Glutamatergic neuron (in vitro differentiated cells): Measurements from ENCODE around the gene DHRS7C. TPM values are rescaled to one million over a fixed set of nuclear protein-coding genes. Genes with fewer than 3 reads are reported as not detected.
A peak's percentile ranks its signal among the peaks of the same experiment; 100 is the strongest.

Experiments used
- DNase-seq: peaks from one replicate; pipeline ENCODE4 v3.0.0; 2022
- H3K27ac Mint-ChIP-seq: one replicate; pipeline ENCODE4 v1.8.0; 2020; ENCODE audit warnings: mild to moderate bottlenecking, mixed read lengths, inconsistent platforms; ENCODE audit not compliant: unreplicated experiment
- H3K27me3 Mint-ChIP-seq: one replicate; pipeline ENCODE4 v1.8.0; 2020; ENCODE audit warnings: mild to moderate bottlenecking, moderate library complexity, mixed read lengths, inconsistent platforms; ENCODE audit not compliant: unreplicated experiment
- H3K36me3 Mint-ChIP-seq: one replicate; pipeline ENCODE4 v1.8.0; 2020; ENCODE audit warnings: mild to moderate bottlenecking, mixed read lengths, inconsistent platforms; ENCODE audit not compliant: unreplicated experiment
- H3K4me1 Mint-ChIP-seq: one replicate; pipeline ENCODE4 v1.8.0; 2020; ENCODE audit warnings: mild to moderate bottlenecking, low read depth, mixed read lengths, inconsistent platforms; ENCODE audit not compliant: unreplicated experiment
- H3K4me3 Mint-ChIP-seq: one replicate; pipeline ENCODE4 v1.8.0; 2020; ENCODE audit warnings: mild to moderate bottlenecking, mixed read lengths, inconsistent platforms; ENCODE audit not compliant: unreplicated experiment
- H3K9me3 Mint-ChIP-seq: one replicate; pipeline ENCODE4 v1.8.0; 2020; ENCODE audit warnings: mild to moderate bottlenecking, moderate library complexity, mixed read lengths, inconsistent platforms; ENCODE audit not compliant: unreplicated experiment
- CTCF ChIP-seq: fragments of 200-600 bp; sonication (generic); IDR thresholded peaks from one replicate; pipeline ENCODE4 v1.5.0; 2021; ENCODE audit not compliant: partially characterized antibody, unreplicated experiment
- long read RNA-seq: library from polyadenylated mRNA; unstranded; transcript quantifications from one replicate; pipeline ENCODE4 v2.0.0, GENCODE V29; 2020; ENCODE audit not compliant: unreplicated experiment
- total RNA-seq: library from RNA; stranded (reverse); fragmentation: NEBNext Ultra II Directional; extraction: Animal tissue kit (Norgen Biotek cat#: 25700); gene quantifications from one replicate; pipeline ENCODE4 v1.2.1, GENCODE V29; 2021; ENCODE audit not compliant: unreplicated experiment

DHRS7C gene
- not detected for total RNA-seq
- long read RNA-seq: 0 reads

- TF ChIP-seq CTCF: no peak
- Mint-ChIP-seq H3K27ac (peak within 1 kb of the TSS; percentile 28), H3K4me1 (peaks cover 5% of the 10 kb centered on the region), H3K27me3 (peaks cover 1% of the 10 kb centered on the region), H3K36me3 (no peaks in the 10 kb centered on the region), H3K4me3 (no peak within 1 kb of the TSS), H3K9me3 (no peaks in the 10 kb centered on the region)
- no peak for DNase-seq
Observed at GRCh38 chr17:9790889-9791876, at the start of gene DHRS7C. TSS of gene DHRS7C (minus strand) at chr17:9791592. CDS start at chr17:9791284, 308 bp downstream.

DNA sequence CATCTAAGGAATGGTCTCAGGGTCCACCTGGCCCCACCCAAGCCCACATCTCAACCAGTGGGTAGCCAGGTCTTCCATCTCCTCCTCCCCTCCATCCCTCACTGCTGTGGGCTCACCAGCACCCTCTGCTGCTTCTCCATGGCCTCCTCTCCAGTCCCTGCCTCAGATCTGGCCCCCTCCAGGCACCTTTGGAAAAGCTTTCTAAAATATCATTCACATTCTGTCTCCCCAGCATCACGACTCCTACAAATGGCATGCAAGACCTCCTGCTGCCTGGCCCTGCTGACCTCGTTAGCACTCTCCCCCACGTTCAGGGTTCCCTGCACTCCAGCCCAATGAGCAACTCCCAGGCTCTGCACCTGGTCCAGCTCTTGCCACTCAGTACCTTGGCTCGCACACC lies 48.0 kb upstream of the DHRS7C start:
- Mint-ChIP-seq H3K9me3 (peaks cover 2% of the 10 kb centered on the region), H3K27me3 (peaks cover 3% of the 10 kb centered on the region), H3K4me1 (no peaks in the 10 kb centered on the region), H3K36me3 (peaks cover 5% of the 10 kb centered on the region), H3K27ac (no peak overlapping the region), H3K4me3 (no peak overlapping the region)
- TF ChIP-seq CTCF: no peak
- no peak for DNase-seq

GRCh38 chr17:9837551-9838471 lies 46.4 kb upstream of the DHRS7C start:
- Mint-ChIP-seq H3K27me3 (peaks cover 2% of the 10 kb centered on the region), H3K4me1 (no peaks in the 10 kb centered on the region), H3K36me3 (peaks cover 5% of the 10 kb centered on the region), H3K4me3 (no peak overlapping the region), H3K9me3 (peaks cover 2% of the 10 kb centered on the region), H3K27ac (no peak overlapping the region)
- no peak for DNase-seq
- no peak for TF ChIP-seq CTCF

- Mint-ChIP-seq H3K4me3 (no peak overlapping the region), H3K4me1 (no peaks in the 10 kb centered on the region), H3K27ac (no peak overlapping the region), H3K36me3 (no peaks in the 10 kb centered on the region), H3K9me3 (peaks cover 2% of the 10 kb centered on the region), H3K27me3 (peaks cover 2% of the 10 kb centered on the region)
- TF ChIP-seq CTCF: no peak
- DNase-seq: no peak
Observed at GRCh38 chr17:9833922-9834321, 42.5 kb upstream of the DHRS7C start.
